Medulla oblongata (tissue), 1 donor: ENCODE measurements around the gene CBY1.

ENCODE experiments used
- DNase-seq: peaks from one replicate; pipeline ENCODE4 v3.0.0-alpha.2; 2015; ENCODE audit errors: extremely low spot score

The CBY1 gene

DNA sequence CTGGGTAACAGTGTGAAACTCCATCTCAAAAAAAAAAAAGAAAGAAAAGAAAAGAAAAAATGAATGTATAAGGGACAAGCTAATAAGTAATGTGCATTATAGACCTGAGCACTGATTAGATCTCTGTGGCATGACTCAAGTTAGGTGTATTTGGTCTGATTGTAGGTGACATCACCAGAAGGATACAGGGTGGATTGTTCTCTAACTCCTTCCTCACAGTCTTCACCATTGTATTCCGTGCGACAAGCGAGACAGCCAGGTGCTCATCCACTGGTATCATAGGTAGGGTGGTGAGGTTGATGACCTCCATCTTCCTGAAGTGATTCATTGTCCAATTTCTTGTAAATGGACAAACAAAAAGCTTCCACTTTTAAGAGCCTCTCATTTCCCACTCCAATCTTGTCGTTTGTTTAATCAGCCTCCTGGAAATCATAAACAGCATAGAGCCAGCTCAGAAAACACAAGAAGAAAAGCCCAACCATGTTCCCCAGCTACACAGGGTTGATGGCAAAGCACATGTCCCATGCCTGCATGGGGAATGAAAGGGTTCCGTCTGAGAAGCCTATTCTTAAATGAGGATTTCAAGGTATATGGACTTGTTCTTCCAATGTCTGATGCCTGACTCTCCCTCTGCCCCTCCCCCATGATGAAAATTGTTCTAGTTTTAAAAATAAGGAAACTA is 6.5 kb upstream of the CBY1 start:
- DNase-seq: no peak

DNA sequence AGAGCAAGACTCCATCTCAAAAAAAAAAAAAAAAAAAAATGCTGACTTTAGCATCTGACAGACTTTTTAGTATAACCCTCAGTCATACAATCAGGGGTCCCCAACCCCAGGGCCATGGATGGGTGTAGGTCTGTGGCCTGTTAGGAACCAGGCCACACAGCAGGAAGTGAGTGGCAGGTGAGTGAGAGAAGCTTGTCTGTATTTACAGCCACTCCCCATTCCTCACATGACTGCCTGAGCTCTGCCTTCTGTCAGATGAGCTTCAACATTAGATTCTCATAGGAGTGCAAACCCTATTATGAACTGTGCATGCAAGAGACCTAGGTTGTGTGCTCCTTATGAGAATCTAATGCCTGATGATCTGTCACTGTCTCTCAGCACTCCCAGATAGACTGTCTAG is 3.6 kb upstream of the CBY1 start:
- DNase-seq: no peak

DNA sequence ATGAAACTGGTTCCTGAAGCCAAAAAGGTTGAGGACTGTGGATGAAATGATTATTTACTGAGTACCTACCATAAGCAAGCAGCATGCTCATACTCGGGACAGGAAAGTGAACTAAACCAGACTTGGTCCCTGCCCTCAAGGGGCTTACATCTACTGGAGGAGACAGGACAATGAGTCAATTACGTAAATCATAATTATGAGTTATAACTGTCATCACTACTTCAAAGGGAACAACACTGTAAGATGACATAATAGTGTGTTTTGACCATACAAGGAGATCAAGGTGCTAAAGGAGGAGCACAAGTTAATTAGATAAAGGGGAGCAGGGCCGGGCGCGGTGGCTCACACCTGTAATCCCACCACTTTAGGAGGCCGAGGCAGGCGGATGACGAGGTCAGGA is 2.7 kb upstream of the CBY1 start:
- DNase-seq: no peak

DNA sequence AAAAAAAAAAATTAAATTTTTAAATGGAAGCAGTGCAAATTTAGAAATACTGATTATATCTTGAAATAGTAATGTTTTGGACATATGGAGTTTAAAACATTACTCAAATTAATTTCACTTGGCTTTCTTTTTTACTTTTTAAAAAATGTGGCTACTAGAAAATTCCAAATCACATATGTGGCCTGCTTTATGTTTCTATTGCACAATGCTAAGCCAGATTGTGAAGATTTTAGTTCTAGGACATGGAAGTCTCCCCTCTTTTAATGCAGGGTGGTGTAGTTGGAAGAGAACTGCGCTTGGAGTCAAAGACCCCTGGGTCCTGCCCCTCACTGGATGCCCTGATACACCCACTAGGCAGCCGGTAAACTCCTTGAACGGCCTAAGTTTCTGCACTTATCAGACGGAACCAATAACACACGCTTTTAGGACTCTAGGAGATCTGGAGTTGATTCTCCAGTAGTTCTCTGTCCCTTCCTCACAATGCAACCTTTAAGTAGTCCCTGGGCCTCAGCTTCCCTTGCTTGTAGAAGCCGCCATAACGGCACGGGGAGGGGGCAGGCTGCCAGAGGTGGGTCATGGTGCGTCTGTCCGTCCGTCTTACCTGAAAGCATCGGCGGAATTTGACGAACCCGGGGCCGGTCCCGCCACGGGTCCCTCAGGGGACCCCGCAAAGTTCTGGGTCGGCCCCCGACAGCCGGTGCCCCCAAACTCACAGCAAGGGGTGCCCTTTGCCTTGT is 751 bp upstream of the CBY1 start:
- DNase-seq: peak; percentile 12

DNA sequence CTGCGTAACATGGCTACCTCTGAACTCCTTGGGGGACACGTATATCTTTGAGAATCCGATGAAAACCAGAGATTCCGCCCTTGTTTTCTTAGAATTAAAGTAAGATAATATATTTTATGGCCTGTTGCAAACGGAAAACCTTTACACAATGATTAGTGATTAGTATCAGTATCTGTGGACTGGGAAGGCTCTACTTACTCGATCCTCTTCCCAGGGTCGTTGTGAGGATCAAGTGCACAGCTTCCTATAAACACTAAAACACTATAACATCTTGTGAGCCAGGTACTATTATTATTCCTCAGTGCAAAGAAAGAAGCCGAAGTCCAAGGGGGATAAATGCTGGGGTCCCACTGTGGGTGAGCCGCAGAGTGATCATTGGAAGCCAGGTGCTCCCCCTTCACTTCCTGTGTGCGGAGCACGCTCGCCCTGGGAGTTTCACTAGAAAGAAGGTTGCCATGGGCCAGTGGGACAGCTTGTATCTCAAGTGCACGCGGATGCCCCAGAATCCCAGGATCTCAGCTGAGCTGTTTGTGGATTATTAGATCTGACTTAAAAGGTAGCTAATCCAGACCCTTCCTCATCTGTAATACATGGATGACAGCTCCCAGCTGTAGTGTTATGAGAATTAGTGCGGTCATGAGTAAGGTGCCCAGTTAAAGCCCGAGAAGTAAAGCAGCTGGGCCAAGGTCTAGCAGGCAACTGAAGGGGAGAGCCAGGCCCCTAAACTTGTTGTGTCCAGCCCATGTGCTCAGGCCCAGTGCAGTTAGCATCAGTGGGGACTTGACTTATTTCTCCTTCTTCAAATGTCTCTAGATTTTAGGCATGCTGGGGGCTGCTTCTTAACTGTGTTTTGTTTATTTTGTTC is 839 bp downstream of the CBY1 start:
- DNase-seq: peak; percentile 42

DNA sequence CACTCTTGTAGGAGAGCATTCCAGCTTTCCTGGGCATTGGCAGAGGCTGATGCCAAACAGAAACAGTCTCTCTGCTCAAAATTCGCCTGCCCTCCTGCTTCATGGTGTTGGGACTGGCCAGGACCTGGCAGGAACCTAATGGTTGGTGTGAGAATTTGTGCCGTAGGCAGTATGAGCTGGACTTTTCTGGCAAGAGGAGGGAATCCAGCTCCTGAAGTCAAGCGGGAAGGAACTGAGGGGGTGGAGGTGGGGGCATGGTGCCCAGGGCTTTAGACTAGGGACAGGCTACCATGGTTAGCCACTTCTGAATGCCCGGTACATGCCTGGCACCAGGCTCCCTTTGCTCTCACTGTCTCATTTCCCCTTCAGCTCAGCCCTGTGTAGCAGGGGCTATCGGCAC is 18.4 kb downstream of the CBY1 start:
- peak; percentile 79 for DNase-seq

DNA sequence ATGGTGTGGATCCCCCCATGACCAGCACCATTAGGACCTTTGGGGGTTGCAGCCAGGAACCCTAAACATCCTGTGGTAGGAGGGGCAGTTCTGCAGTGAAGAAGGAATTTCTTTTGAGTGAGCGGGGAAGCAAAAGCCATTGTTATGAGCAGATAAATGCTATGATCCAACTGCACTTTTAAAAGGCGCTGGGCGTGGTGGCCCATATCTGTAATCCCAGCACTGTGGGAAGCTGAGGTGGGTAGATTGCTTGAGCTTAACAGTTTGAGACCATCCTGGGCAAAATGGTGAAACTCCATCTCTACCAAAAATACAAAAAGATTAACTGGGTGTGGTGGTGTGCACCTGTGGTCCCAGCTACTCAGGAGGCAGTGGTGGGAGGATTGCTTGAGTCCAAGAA is 19.4 kb downstream of the CBY1 start:
- no peak for DNase-seq

DNA sequence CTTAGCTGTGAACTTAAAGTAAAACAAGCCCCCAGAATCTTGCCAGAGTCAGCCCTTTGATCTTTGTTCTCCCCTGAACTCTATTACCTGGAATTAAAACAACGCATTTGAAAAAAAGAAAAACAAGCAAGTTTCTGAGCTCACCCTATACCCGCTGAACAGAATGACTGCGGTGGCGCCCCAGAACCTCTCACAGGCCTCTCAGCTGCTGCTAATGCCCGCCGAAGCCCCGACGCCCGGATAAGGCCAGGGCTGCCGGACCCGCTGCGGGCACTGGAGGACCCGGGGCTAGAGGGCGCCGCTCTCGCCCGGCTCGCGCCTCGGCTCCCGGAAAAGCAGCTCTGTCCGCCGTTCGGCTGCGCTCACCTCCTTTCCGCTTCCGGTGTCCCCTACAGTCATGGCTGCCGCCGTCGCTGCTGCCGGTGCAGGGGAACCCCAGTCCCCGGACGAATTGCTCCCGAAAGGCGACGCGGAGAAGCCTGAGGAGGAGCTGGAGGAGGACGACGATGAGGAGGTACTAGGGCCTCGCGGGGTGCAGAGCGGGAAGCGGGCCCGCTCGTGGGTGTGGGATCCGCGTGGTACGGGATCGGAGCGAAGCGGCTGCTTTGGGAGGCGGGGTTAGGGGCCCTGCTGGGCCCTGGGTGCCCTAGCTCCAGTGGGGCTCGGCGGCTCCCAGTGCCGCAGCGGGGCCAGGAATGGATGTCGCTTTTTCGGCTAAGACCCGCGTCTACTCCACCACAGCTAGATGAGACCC is 25.3 kb downstream of the CBY1 start, which contains the start of gene TOMM22:
TOMM22 (plus strand) TSS at position 376 of the 754 bp plus-strand sequence; CDS start at position 398, 22 bp downstream.
- DNase-seq: peak; percentile 92

DNA sequence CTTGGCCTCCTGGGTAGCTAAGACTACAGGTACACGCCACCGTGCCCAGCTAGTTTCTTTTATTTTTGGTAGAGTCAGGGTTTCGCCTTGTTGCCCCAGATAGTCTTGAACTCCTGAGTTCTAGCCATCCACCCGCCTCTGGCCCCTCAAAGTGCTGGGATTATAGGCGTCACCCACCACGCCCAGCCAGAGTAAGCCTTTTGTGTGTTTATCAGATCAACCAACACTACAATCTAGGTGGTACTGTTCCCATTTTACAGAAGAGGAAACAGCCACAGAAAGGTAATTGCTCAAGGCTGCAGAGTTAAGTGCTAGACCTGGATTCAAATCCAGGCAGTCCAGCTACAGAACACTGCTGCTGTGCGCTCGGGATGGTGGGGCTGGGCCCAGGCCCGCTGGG is 28.5 kb downstream of the CBY1 start:
- no peak for DNase-seq

DNA sequence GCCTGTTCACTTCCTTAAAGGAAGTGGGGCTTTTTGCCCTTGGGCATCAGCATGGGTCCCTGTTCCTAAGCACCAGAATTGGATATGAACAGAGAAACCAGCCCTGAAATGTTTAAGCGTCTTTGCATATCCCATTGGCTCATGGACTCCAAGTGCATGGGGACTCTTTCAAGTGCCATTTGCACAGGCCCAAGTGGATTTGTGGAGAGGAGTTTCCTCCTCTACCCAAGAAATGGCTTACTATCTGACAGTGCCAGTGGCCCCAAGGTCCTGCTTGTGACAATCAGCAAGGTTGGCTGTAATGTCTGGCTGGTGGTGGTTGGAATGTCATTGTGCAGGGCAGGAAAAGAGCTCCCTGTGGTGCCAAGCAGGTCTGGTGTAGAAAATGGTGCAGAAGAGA is 29.3 kb downstream of the CBY1 start:
- DNase-seq: no peak

DNA sequence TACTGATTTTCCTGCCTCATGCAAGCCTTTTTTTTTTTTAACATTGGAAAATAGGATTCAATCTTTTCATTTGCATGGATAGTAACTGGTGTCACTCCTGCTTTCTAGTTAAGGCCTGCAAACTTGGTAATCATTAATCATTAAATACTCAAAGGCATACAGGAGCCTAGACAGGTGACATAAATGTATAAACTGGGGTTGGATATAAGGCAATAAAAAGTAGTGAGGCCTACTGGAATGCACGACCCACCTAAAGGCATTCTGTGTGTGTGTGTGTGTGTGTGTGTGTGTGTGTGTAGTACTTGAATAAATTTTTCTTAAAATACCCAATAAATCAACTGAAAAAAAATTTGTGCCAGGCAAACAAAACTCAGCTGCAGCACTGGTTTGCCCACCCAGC is 33.2 kb downstream of the CBY1 start:
- DNase-seq: no peak

DNA sequence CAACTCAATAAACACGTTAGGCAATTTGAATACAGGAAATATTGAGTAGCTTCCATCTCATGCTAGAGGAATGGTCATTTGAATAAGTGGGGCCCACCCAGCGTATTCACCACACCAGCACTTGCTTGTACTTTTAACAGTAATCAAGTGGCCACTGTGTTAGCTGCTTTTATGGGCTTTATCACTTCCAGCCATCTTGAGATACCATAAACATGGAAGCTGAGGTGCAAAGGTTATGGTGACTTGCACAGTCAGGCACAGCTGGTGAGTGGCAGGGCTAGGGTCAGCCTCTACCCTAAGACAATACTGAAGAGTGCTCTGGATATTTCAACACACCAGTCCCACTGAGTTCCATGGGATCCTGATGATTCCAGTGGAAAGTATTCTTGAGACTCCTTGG is 37.6 kb downstream of the CBY1 start:
- no peak for DNase-seq

DNA sequence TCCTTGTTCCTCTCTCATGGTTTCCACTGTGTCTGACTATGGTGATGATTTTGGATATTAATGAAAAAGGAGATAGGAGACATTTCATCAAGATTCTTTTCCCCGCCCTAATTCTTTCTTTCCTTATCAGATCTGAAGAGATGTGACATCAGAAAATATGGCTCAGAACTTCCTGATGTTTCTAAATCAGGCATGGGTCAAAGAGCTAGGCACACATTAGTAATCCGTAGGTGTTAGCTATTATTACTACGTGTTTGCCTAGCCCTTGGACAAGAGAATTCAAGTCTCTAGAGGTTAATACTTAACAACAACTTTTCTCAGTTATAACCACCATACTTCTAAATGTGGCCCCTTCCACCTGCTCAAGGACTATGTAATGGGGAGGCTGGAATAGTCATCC is 38.5 kb downstream of the CBY1 start:
- DNase-seq: no peak

DNA sequence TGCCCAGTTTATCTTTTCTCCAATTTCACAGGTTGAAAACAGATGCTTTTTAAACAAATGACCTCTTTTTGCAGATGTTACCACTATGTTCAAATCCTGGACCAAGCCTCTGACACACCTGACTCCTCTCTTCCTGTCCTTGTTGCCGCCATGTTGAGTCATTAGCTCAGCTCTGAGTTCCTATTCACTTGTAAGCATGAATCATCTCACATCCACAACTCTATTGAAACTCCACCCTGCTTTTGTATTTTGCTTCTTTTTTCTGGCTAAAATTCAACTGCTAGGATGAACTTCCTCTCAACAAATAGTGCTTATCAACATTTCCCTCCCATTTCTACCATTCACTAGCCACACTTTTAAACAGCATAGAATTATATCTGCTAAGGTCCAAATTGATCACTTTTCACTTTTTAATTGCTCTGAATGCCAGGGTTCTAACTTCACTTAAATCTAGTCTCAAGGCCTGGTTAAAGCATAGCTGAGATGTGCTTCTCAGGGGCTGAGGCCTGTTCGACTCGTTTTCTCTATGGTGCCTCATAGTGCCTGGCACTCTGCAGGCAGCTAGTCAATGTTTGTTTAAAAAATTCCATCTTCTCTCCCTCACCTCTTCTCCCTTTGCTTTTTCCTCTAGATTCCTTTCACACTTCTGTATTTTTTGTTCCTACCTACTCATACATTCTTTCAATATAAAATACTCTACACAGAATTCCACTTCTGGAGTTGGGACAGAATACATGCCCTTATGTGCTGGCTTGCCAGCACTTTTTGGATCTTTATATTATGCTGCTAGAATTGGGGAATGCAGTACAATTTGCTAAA is 40.4 kb downstream of the CBY1 start:
- peak; percentile 53 for DNase-seq

DNA sequence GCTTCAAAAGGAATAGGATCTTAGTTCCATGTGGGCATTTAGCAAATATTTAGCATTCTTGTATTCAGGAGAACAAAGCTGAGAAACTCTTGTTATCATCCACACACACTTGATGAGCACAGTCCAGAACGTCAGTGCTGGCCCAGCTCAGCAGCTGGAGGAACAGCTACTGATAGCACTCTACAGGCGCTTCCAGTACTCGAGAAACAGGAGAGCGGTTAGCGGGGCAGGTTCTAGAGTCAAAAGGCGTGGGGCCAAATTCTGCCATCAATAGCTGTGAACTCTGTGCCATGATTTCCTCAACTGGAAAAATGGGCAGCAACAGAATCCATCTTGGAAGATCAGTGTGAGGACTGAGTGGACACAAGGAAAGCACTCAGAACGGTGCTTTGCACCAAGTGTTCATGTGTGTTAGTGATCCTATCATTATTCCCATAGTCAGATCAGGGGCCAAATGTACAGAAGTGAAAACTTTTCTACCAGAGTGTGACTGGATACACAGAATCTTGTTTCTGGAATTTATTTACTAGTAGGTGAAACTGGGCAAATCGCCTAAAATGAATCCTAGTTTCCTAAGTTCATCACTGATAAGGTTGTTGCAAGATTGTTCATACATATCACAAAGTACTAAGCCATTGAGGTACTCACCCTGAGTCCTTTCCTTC is 41.1 kb downstream of the CBY1 start:
- peak; percentile 50 for DNase-seq

DNA sequence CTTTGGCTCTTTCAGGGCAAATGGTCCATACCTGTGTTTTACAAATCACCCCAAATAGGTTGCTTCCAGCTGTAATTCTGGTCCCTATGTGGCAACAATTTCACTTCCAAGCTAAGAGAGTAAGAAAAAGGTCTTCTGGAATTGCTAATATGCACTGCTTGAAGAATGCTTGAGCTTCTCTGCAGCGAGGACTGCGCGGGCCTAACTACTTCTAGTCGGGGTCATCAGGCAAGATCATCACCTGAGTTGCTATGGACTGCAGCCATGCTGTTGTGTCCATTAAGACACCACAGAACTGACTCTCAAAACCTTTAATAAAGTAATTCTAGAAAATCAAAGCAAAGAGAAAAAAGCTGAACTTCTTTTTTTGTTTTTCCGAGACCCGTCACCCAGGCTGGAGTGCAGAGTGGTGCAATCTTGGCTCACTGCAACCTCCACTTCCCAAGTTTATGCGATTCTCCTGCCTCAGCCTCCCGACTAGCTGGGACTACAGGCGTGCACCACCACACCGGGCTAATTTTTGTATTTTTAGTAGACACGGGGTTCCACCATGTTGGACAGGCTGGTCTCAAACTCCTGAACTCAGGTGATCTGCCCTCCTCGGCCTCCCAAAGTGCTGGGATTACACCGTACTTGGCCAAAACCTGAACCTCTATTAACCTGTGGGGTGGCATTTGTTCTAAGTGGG is 42.1 kb downstream of the CBY1 start:
- DNase-seq: no peak

DNA sequence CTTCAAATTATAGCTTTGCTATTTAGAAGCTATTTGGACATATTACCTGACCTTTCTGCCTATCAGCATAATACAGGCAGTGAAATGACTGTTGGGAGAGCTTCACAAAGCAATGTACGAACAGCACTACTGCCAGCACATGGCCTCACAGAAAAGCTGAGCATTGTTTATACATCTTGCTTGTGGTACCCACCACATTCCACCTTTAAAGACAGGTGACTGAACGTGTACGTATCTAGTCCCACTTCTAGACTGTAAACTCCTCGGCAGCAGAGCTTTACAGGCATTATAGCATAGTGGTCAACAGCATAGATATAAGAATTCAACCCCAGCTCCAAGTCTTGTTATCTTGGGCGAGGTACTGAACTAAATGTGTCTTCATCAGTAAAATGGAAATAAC is 42.7 kb downstream of the CBY1 start:
- DNase-seq: no peak

DNA sequence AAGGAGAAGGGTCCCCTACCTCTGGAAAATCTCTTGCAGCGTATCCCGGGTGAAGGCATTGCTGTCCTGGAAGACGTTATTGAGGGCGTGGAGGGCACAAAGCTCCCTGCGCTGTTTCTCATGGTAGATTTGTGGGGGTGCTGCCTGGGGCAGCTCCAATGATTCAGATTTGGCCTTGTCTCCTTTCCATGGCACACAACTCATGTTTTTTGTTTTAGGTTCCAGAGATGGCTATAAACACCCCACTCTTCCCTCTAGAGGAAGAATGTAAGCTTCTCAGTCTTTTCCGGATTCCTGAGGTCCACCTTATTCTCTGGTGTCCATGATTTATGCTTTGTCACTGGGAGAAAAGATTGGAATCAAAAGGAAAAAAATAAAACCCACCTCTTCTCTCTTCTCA is 43.3 kb downstream of the CBY1 start:
- DNase-seq: peak; percentile 44

DNA sequence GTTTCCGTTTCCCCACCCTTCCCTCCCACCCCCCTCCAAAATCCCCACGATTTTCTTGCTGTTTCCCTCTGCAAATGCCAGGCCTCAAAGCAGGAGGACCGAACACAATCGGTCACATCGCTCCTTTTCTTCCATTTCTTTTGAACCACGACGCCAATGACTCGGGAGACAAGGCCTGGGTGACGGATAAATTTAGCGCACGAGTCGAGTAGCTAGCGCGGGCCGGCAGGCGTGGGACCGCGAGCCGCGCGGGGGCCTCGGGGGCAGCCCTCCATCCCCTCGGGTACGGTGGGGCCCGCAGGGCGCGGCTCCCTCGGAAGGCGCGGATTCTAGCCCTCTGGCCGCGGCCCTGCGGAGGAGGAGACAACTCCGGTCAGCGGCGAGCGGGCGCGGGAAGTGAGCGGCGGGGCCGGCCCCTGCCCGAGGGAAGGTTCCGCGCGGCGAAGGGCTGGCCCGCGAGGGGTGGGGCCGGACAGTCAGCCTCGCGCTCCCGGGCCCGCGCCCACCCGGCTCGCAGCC is 43.9 kb downstream of the CBY1 start:
- DNase-seq: peak; percentile 42
